Measurements from ENCODE around the gene SIN3A.
"Not testable (repeated sequence)": the region's sequence is repeated elsewhere in the genome, so short reads cannot be mapped to it uniquely, and the experiment has no call there.

SIN3A gene

GRCh38 chr15:75332093-75332492 is 119.4 kb downstream of the SIN3A start:
- DNase-seq, result not testable (repeated sequence)

GRCh38 chr15:75329571-75329970 is 121.9 kb downstream of the SIN3A start:
- DNase-seq, result no peak

GRCh38 chr15:75328493-75329314 is 122.8 kb downstream of the SIN3A start:
- no peak for DNase-seq

GRCh38 chr15:75327491-75327890 is 124.0 kb downstream of the SIN3A start:
- no peak for DNase-seq

- DNase-seq, result no peak
Observed at GRCh38 chr15:75327005-75327404, 124.5 kb downstream of the SIN3A start.

GRCh38 chr15:75325922-75326321 is 125.6 kb downstream of the SIN3A start:
- no peak for DNase-seq

GRCh38 chr15:75321711-75322110 is 129.8 kb downstream of the SIN3A start:
- no peak for DNase-seq
